GM10266 (cell line): ENCODE measurements around the gene VWC2L.

Experiments used
- DNase-seq: peaks from one replicate; pipeline ENCODE4 v3.0.0; 2012; ENCODE audit errors: extremely low spot score
- TF ChIP-seq, protein P1 (sequence below): IDR thresholded peaks from 2 replicates; pipeline ENCODE4 v1.5.1; 2012; ENCODE audit warnings: mild to moderate bottlenecking, low read depth; ENCODE audit not compliant: control insufficient read depth, insufficient read depth; ENCODE audit errors: missing control alignments

The VWC2L gene

GRCh38 chr2:214401580-214401979, 9.3 kb upstream of the VWC2L start:
- TF ChIP-seq, protein P1, sequence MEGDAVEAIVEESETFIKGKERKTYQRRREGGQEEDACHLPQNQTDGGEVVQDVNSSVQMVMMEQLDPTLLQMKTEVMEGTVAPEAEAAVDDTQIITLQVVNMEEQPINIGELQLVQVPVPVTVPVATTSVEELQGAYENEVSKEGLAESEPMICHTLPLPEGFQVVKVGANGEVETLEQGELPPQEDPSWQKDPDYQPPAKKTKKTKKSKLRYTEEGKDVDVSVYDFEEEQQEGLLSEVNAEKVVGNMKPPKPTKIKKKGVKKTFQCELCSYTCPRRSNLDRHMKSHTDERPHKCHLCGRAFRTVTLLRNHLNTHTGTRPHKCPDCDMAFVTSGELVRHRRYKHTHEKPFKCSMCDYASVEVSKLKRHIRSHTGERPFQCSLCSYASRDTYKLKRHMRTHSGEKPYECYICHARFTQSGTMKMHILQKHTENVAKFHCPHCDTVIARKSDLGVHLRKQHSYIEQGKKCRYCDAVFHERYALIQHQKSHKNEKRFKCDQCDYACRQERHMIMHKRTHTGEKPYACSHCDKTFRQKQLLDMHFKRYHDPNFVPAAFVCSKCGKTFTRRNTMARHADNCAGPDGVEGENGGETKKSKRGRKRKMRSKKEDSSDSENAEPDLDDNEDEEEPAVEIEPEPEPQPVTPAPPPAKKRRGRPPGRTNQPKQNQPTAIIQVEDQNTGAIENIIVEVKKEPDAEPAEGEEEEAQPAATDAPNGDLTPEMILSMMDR, result no peak
- no peak for DNase-seq

DNA sequence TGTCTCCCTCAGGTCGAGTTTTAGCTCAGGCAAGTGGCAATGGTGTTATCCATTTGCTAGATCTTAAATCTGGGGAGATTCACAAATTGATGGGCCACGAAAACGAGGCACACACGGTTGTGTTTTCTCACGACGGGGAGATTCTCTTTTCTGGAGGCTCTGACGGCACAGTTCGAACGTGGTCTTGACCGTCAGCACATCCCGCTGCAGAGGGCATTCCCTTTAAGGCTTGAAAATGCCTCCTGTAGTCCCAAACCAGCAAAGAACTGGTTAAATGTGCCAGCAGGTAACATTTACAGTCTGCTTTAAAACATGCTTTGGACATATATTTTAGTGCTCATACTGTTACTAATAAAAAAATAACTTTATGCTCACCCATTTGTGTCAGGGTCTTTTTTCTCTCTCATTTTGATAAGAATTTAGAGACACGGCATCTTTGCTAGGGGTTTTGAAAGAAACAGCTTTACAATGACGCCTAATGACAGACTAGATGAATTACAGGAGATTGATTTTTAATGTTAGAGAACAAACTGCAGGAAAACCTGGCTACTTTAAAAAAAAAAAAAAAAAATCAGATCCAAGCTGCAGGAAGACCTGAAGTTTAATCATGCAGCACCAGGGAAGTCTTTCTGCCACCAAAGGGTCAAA, 602 bp upstream of the VWC2L start:
- no peak for DNase-seq
- TF ChIP-seq, protein P1, result no peak

- DNase-seq, result no peak
- TF ChIP-seq, protein P1, result no peak
Observed at GRCh38 chr2:214412679-214413078, 1.8 kb downstream of the VWC2L start.

DNA sequence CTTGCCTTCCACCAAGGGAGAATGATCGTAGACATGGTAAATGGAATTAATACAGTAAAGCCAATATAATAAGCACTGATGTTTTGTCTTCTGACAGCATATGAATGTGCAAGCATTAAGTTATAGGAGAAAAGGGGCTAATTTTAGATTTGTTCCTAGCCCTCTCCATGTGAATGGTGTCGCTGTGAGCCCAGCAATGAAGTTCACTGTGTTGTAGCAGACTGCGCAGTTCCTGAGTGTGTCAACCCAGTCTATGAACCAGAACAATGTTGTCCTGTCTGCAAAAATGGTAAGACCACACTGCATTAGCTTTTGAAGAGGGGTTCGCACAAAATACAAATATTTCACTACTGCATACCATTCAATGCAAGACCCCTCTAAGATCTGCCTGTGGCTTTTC, 25.6 kb downstream of the VWC2L start:
- TF ChIP-seq, protein P1, result no peak
- no peak for DNase-seq

DNA sequence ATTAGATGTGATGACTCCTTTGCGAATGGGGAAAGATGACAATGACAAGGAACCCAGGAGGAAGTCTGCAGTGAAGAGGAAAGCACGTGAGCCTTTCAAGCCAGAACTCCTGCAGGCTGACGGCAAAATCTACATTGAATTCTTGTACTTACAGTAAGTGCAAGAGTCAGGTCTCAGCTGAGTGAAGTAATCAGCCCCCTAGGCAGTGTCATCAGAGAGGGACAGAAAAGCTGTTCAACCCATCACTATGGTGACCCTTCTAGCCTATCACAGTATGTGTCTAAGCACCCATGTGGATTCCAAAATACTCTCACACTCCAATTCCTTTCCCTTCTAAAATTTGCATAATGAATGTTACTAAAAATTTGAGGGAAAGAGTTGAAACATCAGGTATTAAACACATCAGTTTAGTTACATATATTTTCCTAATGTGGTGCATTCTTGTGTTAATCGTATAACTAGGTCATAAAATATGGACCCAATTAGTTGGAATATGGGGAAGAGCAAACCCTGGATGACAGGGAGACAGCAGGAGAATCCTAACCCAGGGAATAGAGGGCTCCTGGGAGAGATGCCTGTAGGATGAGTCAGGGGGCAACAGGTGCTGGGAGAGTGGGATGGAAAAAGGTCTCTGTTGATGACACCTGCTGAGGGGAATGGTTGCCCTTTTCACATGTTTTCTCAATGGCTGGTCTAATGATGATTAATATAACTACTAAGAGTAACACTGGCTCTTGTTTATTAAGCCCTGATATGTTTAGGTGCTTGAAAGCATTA, 39.5 kb downstream of the VWC2L start:
- no peak for DNase-seq
- TF ChIP-seq, protein P1, result no peak

- TF ChIP-seq, protein P1, result no peak
- DNase-seq, result no peak
Observed at GRCh38 chr2:214451516-214452275, 40.8 kb downstream of the VWC2L start.
